Tibial artery (tissue), 4 donors: ENCODE data around the gene CLIC3.
A peak's percentile ranks its signal among the peaks of the same experiment; 100 is the strongest.
"Not testable (repeated sequence)": the region's sequence is repeated elsewhere in the genome, so short reads cannot be mapped to it uniquely, and the experiment has no call there.

ENCODE experiments used
- DNase-seq, 2 donors: peaks; one replicate each; pipeline ENCODE4 v3.0.0-alpha.2; 2019
- H3K27ac ChIP-seq, 2 donors: fragments of 200-600 bp; sonication (generic) in 1 of 2; 1 replicate in 1 of 2; 2 replicates in 1 of 2; pipeline ENCODE4 v1.5.1; 2018 to 2019; ENCODE audit warnings: mild to moderate bottlenecking in 1 of 2
- H3K27me3 ChIP-seq, 2 donors: fragments of 200-600 bp; sonication (generic) in 1 of 2; one replicate each; pipeline versions ENCODE4 v1.5.1 to v1.6.0; 2016 to 2019
- H3K36me3 ChIP-seq, 3 donors: fragments of 200-600 bp; sonication (generic) in 2 of 3; one replicate each; pipeline ENCODE4 v1.5.1; 2016 to 2019; ENCODE audit warnings: mild to moderate bottlenecking in 2 of 3
- H3K4me1 ChIP-seq, 4 donors: fragments of 200-600 bp; sonication (generic) in 2 of 4; 1 replicate in 3 of 4; 2 replicates in 1 of 4; pipeline ENCODE4 v1.5.1; 2016 to 2019
- H3K4me3 ChIP-seq, 2 donors: fragments of 200-600 bp; sonication (generic) in 1 of 2; 1 replicate in 1 of 2; 2 replicates in 1 of 2; pipeline ENCODE4 v1.5.1; 2018 to 2019; ENCODE audit warnings: mild to moderate bottlenecking in 2 of 2
- H3K9me3 ChIP-seq, 3 donors: fragments of 200-600 bp; sonication (generic) in 1 of 3; one replicate each; pipeline ENCODE4 v1.5.1; 2016 to 2019
- intact Hi-C: fragments of 100-400 bp; cut with DNase I; formaldehyde crosslinking; loops from one replicate; pipeline ENCODE4 v1.15.0; 2023; ENCODE audit warnings: low total_unique reads
- TF ChIP-seq, protein P1 (sequence below), 2 experiments: fragments of 200-600 bp in 1 of 2; fragments of 450-650 bp in 1 of 2; IDR thresholded peaks; one replicate each; pipeline ENCODE4 v1.5.1; 2017 to 2019; ENCODE audit warnings: antibody characterized with exemption in 2 of 2, mild to moderate bottlenecking in 1 of 2, moderate library complexity in 1 of 2

The CLIC3 gene

GRCh38 chr9:137034039-137034708 lies 37.8 kb upstream of the CLIC3 start:
- H3K36me3 ChIP-seq: peaks cover 0 to 21% (median 1%) of the 10 kb centered on the region in 3 donors
- DNase-seq: peak in 1 of 2 donors; percentile 49
- TF ChIP-seq, protein P1, sequence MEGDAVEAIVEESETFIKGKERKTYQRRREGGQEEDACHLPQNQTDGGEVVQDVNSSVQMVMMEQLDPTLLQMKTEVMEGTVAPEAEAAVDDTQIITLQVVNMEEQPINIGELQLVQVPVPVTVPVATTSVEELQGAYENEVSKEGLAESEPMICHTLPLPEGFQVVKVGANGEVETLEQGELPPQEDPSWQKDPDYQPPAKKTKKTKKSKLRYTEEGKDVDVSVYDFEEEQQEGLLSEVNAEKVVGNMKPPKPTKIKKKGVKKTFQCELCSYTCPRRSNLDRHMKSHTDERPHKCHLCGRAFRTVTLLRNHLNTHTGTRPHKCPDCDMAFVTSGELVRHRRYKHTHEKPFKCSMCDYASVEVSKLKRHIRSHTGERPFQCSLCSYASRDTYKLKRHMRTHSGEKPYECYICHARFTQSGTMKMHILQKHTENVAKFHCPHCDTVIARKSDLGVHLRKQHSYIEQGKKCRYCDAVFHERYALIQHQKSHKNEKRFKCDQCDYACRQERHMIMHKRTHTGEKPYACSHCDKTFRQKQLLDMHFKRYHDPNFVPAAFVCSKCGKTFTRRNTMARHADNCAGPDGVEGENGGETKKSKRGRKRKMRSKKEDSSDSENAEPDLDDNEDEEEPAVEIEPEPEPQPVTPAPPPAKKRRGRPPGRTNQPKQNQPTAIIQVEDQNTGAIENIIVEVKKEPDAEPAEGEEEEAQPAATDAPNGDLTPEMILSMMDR (IDR thresholded peaks at IDR 0.05): no peak
- no peaks in the 10 kb centered on the region for H3K9me3 ChIP-seq
- intact Hi-C loops: no loop called here
- H3K4me3 ChIP-seq: peak overlapping the region; percentile 2 to 8
- H3K4me1 ChIP-seq: peaks cover 0 to 20% (median 13%) of the 10 kb centered on the region in 4 donors
- H3K27me3 ChIP-seq: peaks cover 0 to 18% of the 10 kb centered on the region in 2 donors
- no peak overlapping the region for H3K27ac ChIP-seq

GRCh38 chr9:137033481-137033880 lies 37.1 kb upstream of the CLIC3 start:
- DNase-seq, H3K9me3 ChIP-seq, intact Hi-C loops, H3K27ac ChIP-seq: not testable (repeated sequence)
- peaks cover 0 to 14% (median 0%) of the 10 kb centered on the region in 3 donors for H3K36me3 ChIP-seq
- H3K4me3 ChIP-seq: peak overlapping the region; percentile 2 to 8
- peaks cover 0 to 18% of the 10 kb centered on the region in 2 donors for H3K27me3 ChIP-seq
- H3K4me1 ChIP-seq: peaks cover 0 to 27% (median 20%) of the 10 kb centered on the region in 4 donors

- TF ChIP-seq, protein P1 (IDR thresholded peaks at IDR 0.05): no peak
- Histone ChIP-seq H3K27ac (no peak overlapping the region), H3K27me3 (peaks cover 0 to 18% of the 10 kb centered on the region in 2 donors), H3K4me3 (peak overlapping the region in 1 of 2 donors; percentile 8), H3K4me1 (peaks cover 0 to 29% (median 22%) of the 10 kb centered on the region in 4 donors), H3K36me3 (peaks cover 0 to 8% (median 0%) of the 10 kb centered on the region in 3 donors), H3K9me3 (no peaks in the 10 kb centered on the region)
- intact Hi-C loops: no loop called here
- DNase-seq: peak; percentile 74 to 80
Measured at GRCh38 chr9:137032858-137033257, 36.5 kb upstream of the CLIC3 start.

- intact Hi-C loops: no loop called here
- Histone ChIP-seq H3K27ac (no peak within 1 kb of the TSS), H3K27me3 (peaks cover 0 to 18% of the 10 kb centered on the region in 2 donors), H3K9me3 (no peaks in the 10 kb centered on the region), H3K4me3 (no peak within 1 kb of the TSS), H3K36me3 (peaks cover 0 to under 1% (median 0%) of the 10 kb centered on the region in 3 donors), H3K4me1 (peaks cover 0 to 35% (median 27%) of the 10 kb centered on the region in 4 donors)
- DNase-seq: no peak
- TF ChIP-seq, protein P1 (IDR thresholded peaks at IDR 0.05): no peak
Measured at GRCh38 chr9:137031904-137032640, 35.7 kb upstream of the CLIC3 start, which contains the start of gene FUT7. FUT7 (minus strand) TSS chr9:137032088; CDS start chr9:137031991, 97 bp downstream.

GRCh38 chr9:137030538-137031527 lies 34.5 kb upstream of the CLIC3 start:
- Histone ChIP-seq H3K4me3 (no peak overlapping the region), H3K9me3 (no peaks in the 10 kb centered on the region), H3K27me3 (peaks cover 0 to 13% of the 10 kb centered on the region in 2 donors), H3K4me1 (peaks cover 0 to 48% (median 34%) of the 10 kb centered on the region in 4 donors), H3K27ac (no peak overlapping the region), H3K36me3 (no peaks in the 10 kb centered on the region)
- intact Hi-C loops: no loop called here
- TF ChIP-seq, protein P1 (IDR thresholded peaks at IDR 0.05): no peak
- DNase-seq: no peak
